SJCRH30 (cell line): Measurements from ENCODE around the gene FAM120C. TPM values are rescaled to one million over a fixed set of nuclear protein-coding genes. Genes with fewer than 3 reads are reported as not detected.

ENCODE experiments used
- DNase-seq, 2 experiments: peaks; one replicate each; pipeline ENCODE4 v3.0.0-alpha.2; 2015 to 2020
- H3K27ac ChIP-seq: fragments of 250-450 bp; sonication (Bioruptor Pico); 2 replicates; pipeline ENCODE4 v1.5.1; 2020; ENCODE audit warnings: mild to moderate bottlenecking, moderate library complexity
- H3K27me3 ChIP-seq: fragments of 250-450 bp; sonication (Bioruptor Pico); 2 replicates; pipeline ENCODE4 v1.5.1; 2020; ENCODE audit warnings: mild to moderate bottlenecking, moderate library complexity
- H3K36me3 ChIP-seq: fragments of 250-450 bp; sonication (Bioruptor Pico); 2 replicates; pipeline ENCODE4 v1.5.1; 2020; ENCODE audit warnings: mild to moderate bottlenecking, moderate library complexity
- H3K4me1 ChIP-seq: fragments of 250-450 bp; sonication (Bioruptor Pico); 2 replicates; pipeline ENCODE4 v1.5.1; 2020; ENCODE audit warnings: mild to moderate bottlenecking, moderate library complexity
- H3K4me3 ChIP-seq: fragments of 250-450 bp; sonication (Bioruptor Pico); 2 replicates; pipeline ENCODE4 v1.5.1; 2020; ENCODE audit warnings: mild to moderate bottlenecking, moderate library complexity
- H3K9me3 ChIP-seq: fragments of 250-450 bp; sonication (Bioruptor Pico); replicated peaks from 2 replicates; pipeline ENCODE4 v1.5.1; 2020; ENCODE audit warnings: mild to moderate bottlenecking, moderate library complexity
- total RNA-seq: library from RNA; depleted of rRNA; stranded (reverse); fragments of >200 nt; shearing (Covaris generic); gene quantifications from 2 replicates; pipeline ENCODE4 v1.2.3, GENCODE V29; 2014; rRNA removed

The FAM120C gene
- total RNA-seq, 1 experiment from 2014 or later = 4.2 TPM

DNA sequence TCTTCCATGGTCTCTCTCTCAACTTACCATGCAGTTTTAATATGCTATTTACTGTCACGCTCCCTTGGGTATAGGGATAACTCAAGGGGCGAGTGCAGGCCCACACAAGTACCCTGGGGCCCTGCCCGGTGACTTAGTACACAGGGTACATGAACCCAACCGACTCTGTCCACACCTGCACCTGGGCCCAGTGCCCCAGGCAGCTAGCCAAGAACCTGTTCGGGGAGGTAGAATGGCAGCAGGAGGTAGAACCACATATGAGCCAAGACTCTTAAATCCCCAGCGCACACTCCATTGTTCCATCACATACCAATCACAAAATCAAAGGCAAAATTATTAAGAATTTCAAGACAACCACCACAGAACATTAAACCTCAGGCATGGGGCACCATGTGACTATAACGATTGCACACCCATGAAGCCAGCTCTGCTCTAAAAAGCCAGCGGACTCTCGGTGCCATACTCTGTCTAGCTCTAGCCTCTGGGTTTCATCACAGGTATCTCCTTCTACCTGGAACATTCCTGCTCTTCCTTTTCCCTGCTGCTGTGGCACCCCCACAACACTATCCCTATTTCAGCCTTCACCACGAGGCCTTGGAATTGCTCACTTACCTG lies 153.4 kb downstream of the FAM120C start:
- DNase-seq = no peak
- H3K27ac ChIP-seq = no peak overlapping the region
- no peaks in the 10 kb centered on the region for H3K27me3 ChIP-seq
- H3K9me3 ChIP-seq = no peaks in the 10 kb centered on the region
- H3K4me1 ChIP-seq = no peaks in the 10 kb centered on the region
- H3K36me3 ChIP-seq = peaks cover 3% of the 10 kb centered on the region; the same call in 1 of the 2 replicates
- H3K4me3 ChIP-seq = no peak overlapping the region

DNA sequence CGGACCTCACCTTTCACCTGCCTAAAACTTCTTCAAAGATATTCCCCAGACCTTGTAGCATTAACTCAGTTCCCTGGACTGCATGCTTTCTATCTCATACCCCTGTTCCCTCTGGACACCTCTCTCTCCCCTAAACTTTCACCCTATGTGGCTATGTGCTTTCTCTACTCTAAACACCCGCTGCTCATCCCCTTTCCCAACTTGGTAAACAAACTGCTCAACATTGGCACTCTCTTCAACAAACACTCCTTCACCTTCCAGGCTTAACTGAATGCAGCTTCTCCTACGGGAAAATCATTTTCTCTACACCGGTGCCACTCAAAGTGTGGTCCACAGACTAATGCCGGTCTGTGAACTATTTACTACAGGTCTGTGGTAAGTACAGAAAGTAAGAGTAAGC lies 158.7 kb downstream of the FAM120C start:
- DNase-seq = no peak
- no peak overlapping the region for H3K4me3 ChIP-seq
- no peaks in the 10 kb centered on the region for H3K9me3 ChIP-seq
- H3K36me3 ChIP-seq = no peaks in the 10 kb centered on the region
- H3K27ac ChIP-seq = no peak overlapping the region
- H3K27me3 ChIP-seq = no peaks in the 10 kb centered on the region
- no peaks in the 10 kb centered on the region for H3K4me1 ChIP-seq

Other genes with a start within 250 kb of the FAM120C start
- gene PHF8, start 138.8 kb downstream of the FAM120C start, total RNA-seq = 27.4 and 30.5 TPM in 2 replicates
- 4.3 and 4.7 TPM in 2 replicates for gene WNK3, start 174.8 kb upstream of the FAM120C start, total RNA-seq